A673 (cell line): Measurements from ENCODE around the gene FGF1. TPM values are rescaled to one million over a fixed set of nuclear protein-coding genes. Genes with fewer than 3 reads are reported as not detected.

ENCODE experiments used
- BruUV-seq: library from RNA; stranded (reverse); fragments of 400-500 nt; replicated peaks from 2 replicates; lab custom pipeline; 2021; lab: Mats Ljungman, UMichigan
- CTCF ChIA-PET: fragments of 300-600 bp; sonication (Branson Sonifier 250); formaldehyde crosslinking; loops from one replicate; lab custom pipeline; 2022; ENCODE audit warnings: antibody characterized with exemption; lab: Charles Lee
- POLR2A ChIA-PET: fragments of 300-600 bp; sonication (Branson Sonifier 250); formaldehyde crosslinking; loops from one replicate; lab custom pipeline; 2022; ENCODE audit warnings: antibody characterized with exemption; ENCODE audit not compliant: low non-redundant PET; lab: Charles Lee
- DNase-seq: peaks from one replicate; pipeline ENCODE4 v3.0.0-alpha.2; 2015; ENCODE audit warnings: low spot score
- H3K27ac ChIP-seq: fragments of 200-600 bp; sonication (generic); 2 replicates; pipeline ENCODE4 v1.5.1; 2016; ENCODE audit warnings: mixed run types, low read depth, mild to moderate bottlenecking, mixed read lengths, antibody characterized with exemption, low read length; ENCODE audit not compliant: poor library complexity, severe bottlenecking
- H3K27me3 ChIP-seq: fragments of 200-600 bp; sonication (generic); replicated peaks from 2 replicates; pipeline ENCODE4 v1.6.1; 2017; ENCODE audit warnings: mixed run types, low read depth, mild to moderate bottlenecking, mixed read lengths, antibody characterized with exemption, low read length; ENCODE audit not compliant: insufficient read depth, poor library complexity
- H3K36me3 ChIP-seq: fragments of 200-600 bp; sonication (generic); 2 replicates; pipeline ENCODE4 v1.6.1; 2016; ENCODE audit warnings: mixed run types, mild to moderate bottlenecking, mixed read lengths, antibody characterized with exemption, low read length; ENCODE audit not compliant: insufficient read depth, poor library complexity, severe bottlenecking
- H3K4me1 ChIP-seq: fragments of 200-600 bp; sonication (generic); 2 replicates; pipeline ENCODE4 v1.6.1; 2017; ENCODE audit warnings: mixed run types, mild to moderate bottlenecking, mixed read lengths, antibody characterized with exemption, low read length; ENCODE audit not compliant: insufficient read depth, poor library complexity, severe bottlenecking
- H3K4me3 ChIP-seq: fragments of 200-600 bp; sonication (generic); 2 replicates; pipeline ENCODE4 v1.5.1; 2016; ENCODE audit warnings: low read depth, mixed run types, mild to moderate bottlenecking, mixed read lengths, low read length; ENCODE audit not compliant: poor library complexity, severe bottlenecking
- H3K9me3 ChIP-seq: fragments of 200-600 bp; sonication (generic); 2 replicates; pipeline ENCODE4 v1.6.1; 2016; ENCODE audit warnings: mixed run types, low read depth, mild to moderate bottlenecking, mixed read lengths, antibody characterized with exemption, low read length; ENCODE audit not compliant: poor library complexity, severe bottlenecking
- CTCF ChIP-seq: fragments of 300-800, 200-600 bp; sonication (generic); conservative IDR thresholded peaks from 2 replicates; pipeline ENCODE4 v1.5.1; 2017; ENCODE audit warnings: low read depth, mild to moderate bottlenecking, antibody characterized with exemption, low read length, moderate library complexity, mixed read lengths
- EZH2 ChIP-seq: fragments of 200-600 bp; sonication (generic); IDR thresholded peaks from 2 replicates; pipeline ENCODE4 v1.6.1; 2017; ENCODE audit warnings: borderline replicate concordance, low read depth, mild to moderate bottlenecking, mixed read lengths, antibody characterized with exemption, low read length; ENCODE audit not compliant: poor library complexity, severe bottlenecking
- intact Hi-C: fragments of 100-400 bp; cut with micrococcal nuclease; formaldehyde crosslinking; loops from one replicate; pipeline ENCODE4 v1.10.0; 2022; ENCODE audit not compliant: unreplicated experiment
- total RNA-seq: library from RNA; stranded (reverse); gene quantifications from 2 replicates; pipeline ENCODE4 v1.2.3, GENCODE V29; 2021

FGF1 gene
- total RNA-seq, 1 experiment from 2014 or later = 0.71 TPM

GRCh38 chr5:142680605-142681259, 5.2 kb downstream of the FGF1 start:
- no peak for TF ChIP-seq CTCF
- no peak for TF ChIP-seq EZH2
- no TSS peak for BruUV-seq
- Histone ChIP-seq H3K36me3 (no peaks in the 10 kb centered on the region), H3K9me3 (no peaks in the 10 kb centered on the region), H3K27me3 (no peaks in the 10 kb centered on the region), H3K27ac (no peak overlapping the region), H3K4me1 (peaks cover 18% of the 10 kb centered on the region), H3K4me3 (no peak overlapping the region)
- intact Hi-C loops = no loop called here
- POLR2A ChIA-PET = no interaction called here
- CTCF ChIA-PET = no interaction called here
- no peak for DNase-seq

- no TSS peak for BruUV-seq
- H3K27me3 ChIP-seq = no peaks in the 10 kb centered on the region
- intact Hi-C loops = no loop called here
Measured at GRCh38 chr5:142679744-142680143, 6.1 kb downstream of the FGF1 start.

GRCh38 chr5:142678529-142678928, 7.4 kb downstream of the FGF1 start:
- Histone ChIP-seq H3K9me3 (no peaks in the 10 kb centered on the region), H3K27ac (no peak overlapping the region), H3K4me3 (no peak overlapping the region), H3K4me1 (no peaks in the 10 kb centered on the region), H3K36me3 (no peaks in the 10 kb centered on the region), H3K27me3 (no peaks in the 10 kb centered on the region)
- POLR2A ChIA-PET = no interaction called here
- no peak for DNase-seq
- no peak for TF ChIP-seq EZH2
- no peak for TF ChIP-seq CTCF
- BruUV-seq = no TSS peak
- CTCF ChIA-PET = no interaction called here
- intact Hi-C loops = no loop called here

More at GRCh38 chr5:142679744-142680143, 6.1 kb downstream of the FGF1 start:
- Histone ChIP-seq H3K9me3 (no peaks in the 10 kb centered on the region), H3K27ac (no peak overlapping the region), H3K4me1 (peaks cover 8% of the 10 kb centered on the region), H3K36me3 (no peaks in the 10 kb centered on the region), H3K4me3 (no peak overlapping the region)
- CTCF ChIA-PET = no interaction called here
- no peak for DNase-seq
- POLR2A ChIA-PET = no interaction called here
- TF ChIP-seq EZH2 (no peak), CTCF (no peak)
